SK-N-SH (cell line): Measurements from ENCODE around the gene BRI3BP. TPM values are rescaled to one million over a fixed set of nuclear protein-coding genes. Genes with fewer than 3 reads are reported as not detected.

Experiments used
- CTCF ChIA-PET: fragments of 300-600, 350-600 bp; formaldehyde crosslinking; extraction: SDS; loops from one replicate; lab custom pipeline; 2021; lab: Yijun Ruan, JAX
- POLR2A ChIA-PET: fragments of 350-600 bp; sonication (Branson Sonifier 250); formaldehyde crosslinking; extraction: SDS; loops from one replicate; lab custom pipeline; 2020; ENCODE audit warnings: antibody characterized with exemption, inconsistent platforms; lab: Yijun Ruan, JAX
- DNase-seq: peaks from one replicate; pipeline ENCODE4 v3.0.0; 2012
- H2AFZ ChIP-seq: fragments of 200-600 bp; sonication (generic); 2 replicates; pipeline ENCODE4 v1.8.1; 2016; ENCODE audit warnings: antibody characterized with exemption, mild to moderate bottlenecking, low read depth
- H3F3A ChIP-seq: fragments of 200-600 bp; sonication (generic); replicated peaks from 2 replicates; pipeline ENCODE3; 2016; ENCODE audit warnings: antibody characterized with exemption, mild to moderate bottlenecking; ENCODE audit not compliant: insufficient read depth
- H3K27ac ChIP-seq, 2 experiments: fragments of 200-500 bp in 1 of 2; fragments of 200-600 bp in 1 of 2; sonication (Bioruptor generic) in 1 of 2; sonication (generic), shearing (Covaris generic) in 1 of 2; 2 replicates each; pipeline versions ENCODE4 v1.5.1 to v1.6.1; 2014 to 2016; ENCODE audit warnings: low read depth in 2 of 2, inconsistent platforms in 1 of 2, low read length in 1 of 2, mild to moderate bottlenecking in 1 of 2, mixed read lengths in 1 of 2
- H3K27me3 ChIP-seq: fragments of 200-600 bp; sonication (generic), shearing (Covaris generic); 2 replicates; pipeline ENCODE4 v1.6.1; 2016; ENCODE audit warnings: mixed run types; ENCODE audit not compliant: insufficient read depth
- H3K36me3 ChIP-seq, 2 experiments: fragments of 200-500 bp in 1 of 2; fragments of 200-600 bp in 1 of 2; sonication (Bioruptor generic) in 1 of 2; sonication (generic) in 1 of 2; replicated peaks in 1 of 2; 2 replicates each; pipeline versions ENCODE3 to v1.5.1; 2014 to 2016; ENCODE audit warnings: low read length in 1 of 2, mild to moderate bottlenecking in 1 of 2; ENCODE audit not compliant: insufficient read depth in 2 of 2, control insufficient read depth in 1 of 2
- H3K4me1 ChIP-seq, 2 experiments: fragments of 200-500 bp in 1 of 2; fragments of 200-600 bp in 1 of 2; sonication (Bioruptor generic) in 1 of 2; sonication (generic), shearing (Covaris generic) in 1 of 2; 2 replicates each; pipeline versions ENCODE4 v1.5.1 to v1.6.1; 2014 to 2016; ENCODE audit warnings: low read depth in 1 of 2, low read length in 1 of 2, mixed run types in 1 of 2; ENCODE audit not compliant: insufficient read depth in 2 of 2, control insufficient read depth in 1 of 2
- H3K4me2 ChIP-seq: fragments of 200-600 bp; sonication (generic), shearing (Covaris generic); 2 replicates; pipeline ENCODE4 v1.6.1; 2017; ENCODE audit warnings: mixed run types
- H3K4me3 ChIP-seq, 2 experiments: fragments of 200-500 bp in 1 of 2; fragments of 200-600 bp in 1 of 2; sonication (Bioruptor generic) in 1 of 2; sonication (generic), shearing (Covaris generic) in 1 of 2; 2 replicates each; pipeline versions ENCODE4 v1.5.1 to v1.8.1; 2014 to 2016; ENCODE audit warnings: low read depth in 2 of 2, inconsistent platforms in 1 of 2, low read length in 1 of 2, mild to moderate bottlenecking in 1 of 2, mixed read lengths in 1 of 2, moderate library complexity in 1 of 2
- H3K79me2 ChIP-seq: fragments of 200-600 bp; sonication (generic); 2 replicates; pipeline ENCODE4 v1.8.1; 2017; ENCODE audit warnings: mild to moderate bottlenecking; ENCODE audit not compliant: insufficient read depth
- H3K9ac ChIP-seq: fragments of 200-600 bp; sonication (generic); 2 replicates; pipeline ENCODE4 v1.6.1; 2017; ENCODE audit warnings: mixed run types
- H3K9me2 ChIP-seq: fragments of 200-600 bp; sonication (generic); 2 replicates; pipeline ENCODE4 v1.6.1; 2017; ENCODE audit warnings: mixed run types
- H3K9me3 ChIP-seq: fragments of 200-600 bp; sonication (generic); 2 replicates; pipeline ENCODE4 v1.6.1; 2017; ENCODE audit warnings: mixed run types, mild to moderate bottlenecking, moderate library complexity
- H4K20me1 ChIP-seq: fragments of 200-600 bp; sonication (generic); 2 replicates; pipeline ENCODE4 v1.6.1; 2017; ENCODE audit warnings: mild to moderate bottlenecking, mixed run types; ENCODE audit not compliant: insufficient read depth
- EP300 ChIP-seq, 2 experiments: IDR thresholded peaks; 2 replicates each; pipeline versions ENCODE4 v1.4.0 to v1.6.1; 2012; ENCODE audit warnings: borderline replicate concordance in 1 of 2, low read depth in 1 of 2, low read length in 1 of 2
- EZH2phosphoT487 ChIP-seq: fragments of 200-600 bp; sonication (generic); IDR thresholded peaks from 2 replicates; pipeline ENCODE4 v1.6.1; 2017; ENCODE audit warnings: low read depth, mixed run types, mild to moderate bottlenecking, antibody characterized with exemption, moderate library complexity, borderline replicate concordance
- GABPA ChIP-seq: IDR thresholded peaks from 2 replicates; pipeline ENCODE4 v1.4.0; 2012; ENCODE audit warnings: low read depth, mild to moderate bottlenecking
- GATA2 ChIP-seq: sonication (generic); formaldehyde crosslinking; IDR thresholded peaks from 2 replicates; pipeline ENCODE4 v1.5.0; 2020; ENCODE audit warnings: mild to moderate bottlenecking, missing genetic modification reagents
- JUND ChIP-seq: IDR thresholded peaks from 2 replicates; pipeline ENCODE4 v1.4.0; 2012
- MEF2A ChIP-seq: IDR thresholded peaks from 2 replicates; pipeline ENCODE4 v1.4.0; 2012; ENCODE audit warnings: low read depth, borderline replicate concordance
- MXI1 ChIP-seq: IDR thresholded peaks from 2 replicates; pipeline ENCODE4 v1.6.1; 2012; ENCODE audit warnings: mild to moderate bottlenecking, low read depth, low read length, improper control_type of control experiment
- NFIC ChIP-seq: IDR thresholded peaks from 2 replicates; pipeline ENCODE4 v1.4.0; 2012; ENCODE audit warnings: borderline replicate concordance
- NRF1 ChIP-seq: IDR thresholded peaks from 2 replicates; pipeline ENCODE4 v1.6.1; 2012; ENCODE audit warnings: low read depth, mild to moderate bottlenecking, low read length
- POLR2AphosphoS5 ChIP-seq: IDR thresholded peaks from 2 replicates; pipeline ENCODE4 v1.6.1; 2012; ENCODE audit warnings: low read depth, low read length
- RAD21 ChIP-seq: IDR thresholded peaks from 2 replicates; pipeline ENCODE4 v1.6.1; 2012; ENCODE audit warnings: mild to moderate bottlenecking, low read length
- REST ChIP-seq: IDR thresholded peaks from 2 replicates; pipeline ENCODE4 v1.6.1; 2012; ENCODE audit warnings: mild to moderate bottlenecking, low read depth, low read length, moderate library complexity
- RFX5 ChIP-seq: IDR thresholded peaks from 2 replicates; pipeline ENCODE4 v1.6.1; 2012; ENCODE audit warnings: mild to moderate bottlenecking, improper control_type of control experiment, low read length
- SIN3A ChIP-seq: IDR thresholded peaks from 2 replicates; pipeline ENCODE4 v1.6.1; 2012; ENCODE audit warnings: low read depth, mild to moderate bottlenecking, low read length, moderate library complexity, borderline replicate concordance
- SMC3 ChIP-seq: IDR thresholded peaks from 2 replicates; pipeline ENCODE4 v1.6.1; 2012; ENCODE audit warnings: low read depth, low read length, improper control_type of control experiment
- YY1 ChIP-seq: IDR thresholded peaks from 2 replicates; pipeline ENCODE4 v1.4.0; 2012; ENCODE audit warnings: low read depth, mild to moderate bottlenecking
- WGBS: methylation state at CpG from one replicate; pipeline ENCODE4 v1.1.6; 2017; ENCODE audit warnings: low lambda C conversion rate; 5-methylcytosine and 5-hydroxymethylcytosine counted together
- polyA plus RNA-seq, 3 experiments: library from polyadenylated mRNA; depleted of rRNA; stranded (reverse); fragments of >200 nt; gene quantifications; 2 replicates each; pipeline ENCODE4 v1.2.3, GENCODE V29; 2012
- TF ChIP-seq, protein P1 (sequence below): fragments of 150-350 bp; IDR thresholded peaks from 2 replicates; pipeline ENCODE4 v1.6.1; 2017; ENCODE audit warnings: antibody characterized with exemption, low read length, low read depth, borderline replicate concordance

BRI3BP gene
- polyA plus RNA-seq, 1 of the 3 experiments (the other 2 are of a cell fraction) = 3.8 TPM

GRCh38 chr12:124979568-124979967, 13.9 kb upstream of the BRI3BP start:
- no peaks in the 10 kb centered on the region for H3K4me1 ChIP-seq
- H3K9me2 ChIP-seq = no peaks in the 10 kb centered on the region
- H3K27ac ChIP-seq = no peak overlapping the region
- no peak overlapping the region for H3K9ac ChIP-seq
- no peaks in the 10 kb centered on the region for H3F3A ChIP-seq
- H3K4me2 ChIP-seq = no peak overlapping the region
- H3K4me3 ChIP-seq = no peak overlapping the region
- CTCF ChIA-PET = interaction anchor here (0.7 to 1.3 kb wide), 2 partner anchors 39 to 41 kb away, joined by 3 to 4 read pairs; no protein-coding TSS in a partner anchor
- no peak overlapping the region for H2AFZ ChIP-seq
- peaks cover 13 to 49% of the 10 kb centered on the region in 2 experiments for H3K36me3 ChIP-seq
- TF ChIP-seq MXI1 (no peak), EZH2phosphoT487 (no peak), RFX5 (no peak), REST (no peak), NFIC (no peak), JUND (no peak), POLR2AphosphoS5 (no peak), MEF2A (no peak), SIN3A (no peak), GABPA (no peak), NRF1 (no peak), SMC3 (no peak), EP300 (IDR thresholded peaks at IDR 0.05; ENCODE audit: borderline replicate concordance in 1 of 2, low read depth in 1 of 2, low read length in 1 of 2) (no peak), YY1 (no peak), RAD21 (no peak), GATA2 (CRISPR knock-in tag) (no peak)
- TF ChIP-seq, protein P1, sequence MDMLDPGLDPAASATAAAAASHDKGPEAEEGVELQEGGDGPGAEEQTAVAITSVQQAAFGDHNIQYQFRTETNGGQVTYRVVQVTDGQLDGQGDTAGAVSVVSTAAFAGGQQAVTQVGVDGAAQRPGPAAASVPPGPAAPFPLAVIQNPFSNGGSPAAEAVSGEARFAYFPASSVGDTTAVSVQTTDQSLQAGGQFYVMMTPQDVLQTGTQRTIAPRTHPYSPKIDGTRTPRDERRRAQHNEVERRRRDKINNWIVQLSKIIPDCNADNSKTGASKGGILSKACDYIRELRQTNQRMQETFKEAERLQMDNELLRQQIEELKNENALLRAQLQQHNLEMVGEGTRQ = no peak
- H4K20me1 ChIP-seq = no peaks in the 10 kb centered on the region
- POLR2A ChIA-PET = no interaction called here
- no peaks in the 10 kb centered on the region for H3K27me3 ChIP-seq
- whole genome bisulfite sequencing = 84% methylated on average over 10 of the region's 10 CpGs
- no peaks in the 10 kb centered on the region for H3K9me3 ChIP-seq
- H3K79me2 ChIP-seq = no peaks in the 10 kb centered on the region
- no peak for DNase-seq
